ENCODE results near the gene PCDHGB3. TPM values are rescaled to one million over a fixed set of nuclear protein-coding genes. Genes with fewer than 3 reads are reported as not detected.
A peak's percentile ranks its signal among the peaks of the same experiment; 100 is the strongest.
"Not testable (repeated sequence)": the region's sequence is repeated elsewhere in the genome, so short reads cannot be mapped to it uniquely, and the experiment has no call there.

The PCDHGB3 gene
- 2.4 TPM for polyA plus RNA-seq (2013, experiment 1 of 2; ENCODE audit: insufficient read length)
- polyA plus RNA-seq (2013, experiment 2 of 2; ENCODE audit: insufficient read length) = 2.5 TPM

GRCh38 chr5:141369994-141370848, at the start of gene PCDHGB3:
TSS of gene PCDHGB3 (plus strand) at chr5:141370242. CDS start at chr5:141370395, 153 bp downstream.
- peak; percentile 63 for DNase-seq

GRCh38 chr5:141322261-141322660, 47.8 kb upstream of the PCDHGB3 start:
- DNase-seq = no peak

GRCh38 chr5:141326088-141326854, 43.8 kb upstream of the PCDHGB3 start:
- DNase-seq = peak; percentile 73

- DNase-seq = no peak
Measured at GRCh38 chr5:141328231-141328630, 41.8 kb upstream of the PCDHGB3 start.

- DNase-seq = peak; percentile 31
Measured at GRCh38 chr5:141330299-141331080, 39.6 kb upstream of the PCDHGB3 start, which contains the start of gene PCDHGA1. TSS of gene PCDHGA1 (plus strand) at chr5:141330514.

GRCh38 chr5:141332571-141332970, 37.5 kb upstream of the PCDHGB3 start:
- not testable (repeated sequence) for DNase-seq

- peak; percentile 50 for DNase-seq
Measured at GRCh38 chr5:141338538-141339306, 31.3 kb upstream of the PCDHGB3 start, which contains the start of gene PCDHGA2. TSS of gene PCDHGA2 (plus strand) at chr5:141338760.

- DNase-seq = not testable (repeated sequence)
Measured at GRCh38 chr5:141340781-141341354, 29.2 kb upstream of the PCDHGB3 start.

- no peak for DNase-seq
Measured at GRCh38 chr5:141342773-141343172, 27.3 kb upstream of the PCDHGB3 start.

- DNase-seq = peak; percentile 50
Measured at GRCh38 chr5:141343242-141343952, 26.6 kb upstream of the PCDHGB3 start, which contains the start of gene PCDHGA3. TSS of gene PCDHGA3 (plus strand) at chr5:141343829. CDS start at chr5:141344034, 205 bp downstream.

- no peak for DNase-seq
Measured at GRCh38 chr5:141343953-141344463, 26.0 kb upstream of the PCDHGB3 start.

GRCh38 chr5:141345327-141345726, 24.7 kb upstream of the PCDHGB3 start:
- no peak for DNase-seq

- not testable (repeated sequence) for DNase-seq
Measured at GRCh38 chr5:141346017-141346416, 24.0 kb upstream of the PCDHGB3 start.

- peak; percentile 51 for DNase-seq
Measured at GRCh38 chr5:141349917-141350619, 20.0 kb upstream of the PCDHGB3 start, which contains the start of gene PCDHGB1. TSS of gene PCDHGB1 (plus strand) at chr5:141350099. CDS start at chr5:141350261, 162 bp downstream.

GRCh38 chr5:141351591-141351990, 18.5 kb upstream of the PCDHGB3 start:
- no peak for DNase-seq

- DNase-seq = peak; percentile 14
Measured at GRCh38 chr5:141354900-141355469, 15.1 kb upstream of the PCDHGB3 start, which contains the start of gene PCDHGA4. TSS of gene PCDHGA4 (plus strand) at chr5:141355021. CDS start at chr5:141355108, 87 bp downstream.

GRCh38 chr5:141355641-141356040, 14.4 kb upstream of the PCDHGB3 start:
- no peak for DNase-seq

- no peak for DNase-seq
Measured at GRCh38 chr5:141356133-141356532, 13.9 kb upstream of the PCDHGB3 start.

- no peak for DNase-seq
Measured at GRCh38 chr5:141356950-141357349, 13.1 kb upstream of the PCDHGB3 start.
